ENCODE results near the gene OTOP3. TPM values are rescaled to one million over a fixed set of nuclear protein-coding genes. Genes with fewer than 3 reads are reported as not detected.
"Not testable (repeated sequence)": the region's sequence is repeated elsewhere in the genome, so short reads cannot be mapped to it uniquely, and the experiment has no call there.

Gene OTOP3, protein sequence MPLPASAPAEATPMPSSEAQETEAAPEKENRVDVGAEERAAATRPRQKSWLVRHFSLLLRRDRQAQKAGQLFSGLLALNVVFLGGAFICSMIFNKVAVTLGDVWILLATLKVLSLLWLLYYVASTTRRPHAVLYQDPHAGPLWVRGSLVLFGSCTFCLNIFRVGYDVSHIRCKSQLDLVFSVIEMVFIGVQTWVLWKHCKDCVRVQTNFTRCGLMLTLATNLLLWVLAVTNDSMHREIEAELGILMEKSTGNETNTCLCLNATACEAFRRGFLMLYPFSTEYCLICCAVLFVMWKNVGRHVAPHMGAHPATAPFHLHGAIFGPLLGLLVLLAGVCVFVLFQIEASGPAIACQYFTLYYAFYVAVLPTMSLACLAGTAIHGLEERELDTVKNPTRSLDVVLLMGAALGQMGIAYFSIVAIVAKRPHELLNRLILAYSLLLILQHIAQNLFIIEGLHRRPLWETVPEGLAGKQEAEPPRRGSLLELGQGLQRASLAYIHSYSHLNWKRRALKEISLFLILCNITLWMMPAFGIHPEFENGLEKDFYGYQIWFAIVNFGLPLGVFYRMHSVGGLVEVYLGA
- total RNA-seq: not detected in 2 replicates

GRCh38 chr17:74935585-74936469, at the start of gene OTOP3:
Gene OTOP3 (plus strand): TSS chr17:74935898. CDS start chr17:74935922, 24 bp downstream.
- DNase-seq (ENCODE audit: low read depth, low spot score): no peak

GRCh38 chr17:74888469-74888868, 47.2 kb upstream of the OTOP3 start:
- DNase-seq (ENCODE audit: low read depth, low spot score): no peak

DNA sequence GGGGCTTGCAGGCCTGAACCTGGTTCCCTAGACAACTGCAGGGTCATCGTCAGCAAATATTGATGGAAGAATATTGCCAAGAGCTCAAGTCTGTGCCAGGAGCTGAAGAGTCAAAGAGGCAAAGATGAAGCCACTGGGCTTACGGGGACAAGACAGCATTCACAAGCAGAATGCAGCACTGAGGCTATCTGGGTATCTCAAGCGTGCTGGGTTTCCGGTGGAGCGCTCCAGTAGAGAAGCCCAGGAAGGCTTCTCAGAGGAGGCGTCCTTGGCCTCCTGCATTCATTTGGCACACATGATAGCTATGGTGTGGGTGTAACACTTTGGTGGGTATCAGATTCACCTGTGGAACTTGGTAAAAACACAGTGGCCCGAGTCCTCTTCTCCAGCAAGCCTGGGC, 45.1 kb upstream of the OTOP3 start:
- no peak for DNase-seq (ENCODE audit: low read depth, low spot score)

GRCh38 chr17:74892013-74892841, 43.5 kb upstream of the OTOP3 start:
- no peak for DNase-seq (ENCODE audit: low read depth, low spot score)

- DNase-seq (ENCODE audit: low read depth, low spot score): no peak
Measured at GRCh38 chr17:74892974-74893911, 42.5 kb upstream of the OTOP3 start, which contains the start of gene FADS6. Gene FADS6 (minus strand): TSS chr17:74893633. CDS start chr17:74893595, 38 bp downstream.

DNA sequence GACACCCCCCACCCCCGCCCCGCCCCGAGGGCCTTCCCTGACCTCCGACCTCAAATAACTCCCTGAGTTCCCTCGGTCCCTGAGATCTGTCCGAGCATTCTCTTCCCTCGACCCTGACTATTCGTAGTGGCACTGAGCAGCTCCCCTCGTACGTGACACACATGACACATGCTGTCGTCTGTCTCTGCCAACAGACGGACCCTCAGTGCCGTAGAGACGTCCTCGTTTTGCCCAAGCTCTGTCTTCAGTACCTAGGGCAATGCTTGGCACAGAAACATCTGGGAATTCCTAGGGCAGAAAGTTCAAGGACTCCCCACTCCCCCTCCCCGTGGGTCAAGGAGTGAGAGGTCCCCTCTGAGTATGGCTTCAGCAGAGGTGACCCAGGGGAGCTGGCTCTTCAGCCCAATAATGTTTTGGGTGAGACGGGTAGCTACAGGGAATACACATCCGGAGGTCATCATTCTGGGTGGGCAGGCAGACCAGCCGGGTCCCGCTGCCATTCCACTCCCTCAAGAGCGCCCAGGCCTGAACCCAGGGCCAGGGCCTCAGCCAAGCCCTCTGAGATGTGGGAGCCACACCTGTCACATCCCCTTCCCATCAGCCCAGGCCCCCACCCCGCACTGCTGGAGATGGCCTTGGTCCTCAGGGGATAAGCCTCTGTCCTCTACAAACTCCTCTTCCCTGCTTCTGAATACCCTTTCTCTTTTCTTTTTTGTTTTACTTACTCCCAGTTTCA, 41.6 kb upstream of the OTOP3 start:
- no peak for DNase-seq (ENCODE audit: low read depth, low spot score)

DNA sequence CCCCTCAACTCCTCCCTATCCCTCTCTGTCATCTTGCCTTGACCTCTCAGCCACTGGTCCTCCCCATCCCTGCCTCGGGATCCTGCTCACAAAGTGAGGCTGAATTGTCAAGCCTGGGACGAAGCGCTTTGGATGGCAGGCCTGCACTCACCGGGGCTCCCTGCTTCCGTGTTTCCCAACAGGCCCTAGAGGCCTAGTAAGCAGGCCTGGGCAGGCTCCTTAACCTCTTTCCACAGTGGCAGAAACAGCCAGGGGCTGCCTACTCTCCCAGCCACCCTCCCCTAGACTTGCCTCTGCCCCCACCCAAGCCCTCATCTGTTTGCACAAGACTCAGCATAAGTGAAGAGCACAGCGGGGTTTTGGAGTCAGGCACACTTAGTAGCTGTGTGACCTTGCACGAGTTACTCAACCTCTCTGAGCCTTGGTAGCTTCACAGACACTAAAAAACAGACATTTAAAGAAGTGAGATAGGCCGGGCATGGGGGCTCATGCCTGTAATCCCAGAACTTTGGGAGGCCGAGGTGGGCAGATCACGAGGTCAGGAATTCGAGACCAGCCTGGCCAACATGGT, 37.2 kb upstream of the OTOP3 start:
- DNase-seq (ENCODE audit: low read depth, low spot score): no peak

DNA sequence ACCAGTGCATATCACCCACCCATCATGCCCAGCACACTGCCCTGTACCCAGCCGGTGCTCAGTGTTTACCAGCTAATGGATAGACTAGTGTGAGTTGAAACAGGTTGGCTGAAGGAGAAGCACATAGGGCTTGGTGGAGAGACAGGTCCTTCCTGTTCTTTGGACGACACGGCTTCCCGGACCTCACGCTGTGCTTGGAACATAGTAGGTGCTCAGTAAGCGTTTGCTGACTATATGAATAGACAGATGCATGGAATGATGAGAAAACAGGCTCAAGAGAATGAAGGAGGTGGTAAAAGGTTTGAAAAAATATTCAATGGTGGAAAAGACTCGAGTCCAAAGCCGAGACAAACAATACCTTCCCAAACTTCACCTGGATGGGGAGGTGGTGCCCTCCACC, 35.5 kb upstream of the OTOP3 start:
- DNase-seq (ENCODE audit: low read depth, low spot score): no peak

GRCh38 chr17:74901353-74902135, 34.2 kb upstream of the OTOP3 start:
- no peak for DNase-seq (ENCODE audit: low read depth, low spot score)

GRCh38 chr17:74903034-74903433, 32.7 kb upstream of the OTOP3 start:
- no peak for DNase-seq (ENCODE audit: low read depth, low spot score)

GRCh38 chr17:74903671-74904070, 32.0 kb upstream of the OTOP3 start:
- no peak for DNase-seq (ENCODE audit: low read depth, low spot score)

- DNase-seq (ENCODE audit: low read depth, low spot score): no peak
Measured at GRCh38 chr17:74904687-74905409, 30.9 kb upstream of the OTOP3 start.

GRCh38 chr17:74906214-74906793, 29.4 kb upstream of the OTOP3 start:
- not testable (repeated sequence) for DNase-seq (ENCODE audit: low read depth, low spot score)

GRCh38 chr17:74907012-74907411, 28.7 kb upstream of the OTOP3 start:
- no peak for DNase-seq (ENCODE audit: low read depth, low spot score)

GRCh38 chr17:74909097-74909496, 26.6 kb upstream of the OTOP3 start:
- not testable (repeated sequence) for DNase-seq (ENCODE audit: low read depth, low spot score)

GRCh38 chr17:74911423-74911822, 24.3 kb upstream of the OTOP3 start:
- not testable (repeated sequence) for DNase-seq (ENCODE audit: low read depth, low spot score)

Measured in pulmonary artery endothelial cell (primary cell).